22Rv1 (cell line): ENCODE data around the gene HOXD3.

Experiments used
- ZFX ChIP-seq: fragments of 450-650 bp; IDR thresholded peaks from 2 replicates; pipeline ENCODE4 v1.6.1; 2017; ENCODE audit warnings: antibody characterized with exemption, borderline replicate concordance
- TF ChIP-seq, protein P1 (sequence below): fragments of 450-650 bp; IDR thresholded peaks from 2 replicates; pipeline ENCODE4 v1.5.1; 2017; ENCODE audit warnings: mild to moderate bottlenecking

GRCh38 chr2:176127774-176128072, 29.4 kb upstream of the HOXD3 start:
- TF ChIP-seq, protein P1, sequence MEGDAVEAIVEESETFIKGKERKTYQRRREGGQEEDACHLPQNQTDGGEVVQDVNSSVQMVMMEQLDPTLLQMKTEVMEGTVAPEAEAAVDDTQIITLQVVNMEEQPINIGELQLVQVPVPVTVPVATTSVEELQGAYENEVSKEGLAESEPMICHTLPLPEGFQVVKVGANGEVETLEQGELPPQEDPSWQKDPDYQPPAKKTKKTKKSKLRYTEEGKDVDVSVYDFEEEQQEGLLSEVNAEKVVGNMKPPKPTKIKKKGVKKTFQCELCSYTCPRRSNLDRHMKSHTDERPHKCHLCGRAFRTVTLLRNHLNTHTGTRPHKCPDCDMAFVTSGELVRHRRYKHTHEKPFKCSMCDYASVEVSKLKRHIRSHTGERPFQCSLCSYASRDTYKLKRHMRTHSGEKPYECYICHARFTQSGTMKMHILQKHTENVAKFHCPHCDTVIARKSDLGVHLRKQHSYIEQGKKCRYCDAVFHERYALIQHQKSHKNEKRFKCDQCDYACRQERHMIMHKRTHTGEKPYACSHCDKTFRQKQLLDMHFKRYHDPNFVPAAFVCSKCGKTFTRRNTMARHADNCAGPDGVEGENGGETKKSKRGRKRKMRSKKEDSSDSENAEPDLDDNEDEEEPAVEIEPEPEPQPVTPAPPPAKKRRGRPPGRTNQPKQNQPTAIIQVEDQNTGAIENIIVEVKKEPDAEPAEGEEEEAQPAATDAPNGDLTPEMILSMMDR, result no peak
- no peak for TF ChIP-seq ZFX
